Endothelial cell of umbilical vein (primary cell): Measurements from ENCODE around the gene RNF126. TPM values are rescaled to one million over a fixed set of nuclear protein-coding genes. Genes with fewer than 3 reads are reported as not detected.

Experiments
- BruUV-seq: library from RNA; stranded (reverse); fragments of 400-500 nt; replicated peaks from 2 replicates; lab custom pipeline; 2021; lab: Mats Ljungman, UMichigan
- CTCF ChIA-PET: fragments of 300-600, 350-600 bp; sonication (Branson Sonifier 250); formaldehyde crosslinking; loops from one replicate; lab custom pipeline; 2021; ENCODE audit warnings: antibody characterized with exemption, inconsistent platforms; lab: Charles Lee
- POLR2A ChIA-PET: fragments of 300-600, 350-600 bp; sonication (Branson Sonifier 250); formaldehyde crosslinking; loops from one replicate; lab custom pipeline; 2021; ENCODE audit warnings: antibody characterized with exemption, inconsistent platforms; lab: Charles Lee
- DNase-seq: peaks from one replicate; pipeline ENCODE4 v3.0.0-alpha.2; 2011; ENCODE audit warnings: low read depth, low spot score
- FAIRE-seq: peaks from 2 replicates; lab custom pipeline; 2011; peaks lifted over from hg19 to GRCh38; lab: Jason Lieb, UNC
- H2AFZ ChIP-seq: 2 replicates; pipeline ENCODE4 v1.6.0; 2012; ENCODE audit warnings: low read depth, low read length, control low read depth, inconsistent platforms
- H3K27ac ChIP-seq: 2 replicates; pipeline ENCODE4 v1.5.1; 2011; ENCODE audit warnings: low read depth, mild to moderate bottlenecking, control low read depth, low read length, moderate library complexity; ENCODE audit not compliant: insufficient read depth
- H3K27me3 ChIP-seq, 2 experiments: 2 replicates each; pipeline versions ENCODE4 v1.6.0 to v1.6.1; 2011; ENCODE audit warnings: low read length in 2 of 2, mixed read lengths in 1 of 2; ENCODE audit not compliant: control insufficient read depth in 2 of 2, insufficient read depth in 2 of 2
- H3K36me3 ChIP-seq, 2 experiments: 2 replicates in 1 of 2; 3 replicates in 1 of 2; pipeline ENCODE4 v1.5.1; 2011; ENCODE audit warnings: low read length in 2 of 2, mild to moderate bottlenecking in 1 of 2, moderate library complexity in 1 of 2; ENCODE audit not compliant: control insufficient read depth in 2 of 2, insufficient read depth in 2 of 2; ENCODE audit errors: extremely low read depth in 1 of 2
- H3K4me1 ChIP-seq: 3 replicates; pipeline ENCODE4 v1.5.1; 2011; ENCODE audit warnings: mild to moderate bottlenecking, low read length; ENCODE audit not compliant: control insufficient read depth, insufficient read depth; ENCODE audit errors: extremely low read depth
- H3K4me2 ChIP-seq: 2 replicates; pipeline ENCODE4 v1.6.1; 2011; ENCODE audit warnings: low read length, control low read depth, mixed read lengths; ENCODE audit not compliant: insufficient read depth
- H3K4me3 ChIP-seq, 3 experiments: fragments of 200-600 bp in 1 of 3; sonication (generic), shearing (Covaris generic) in 1 of 3; replicated peaks in 1 of 3; 2 replicates each; pipeline ENCODE4 v1.5.1; 2011 to 2016; ENCODE audit warnings: control low read depth in 3 of 3, low read length in 3 of 3, mild to moderate bottlenecking in 2 of 3, inconsistent platforms in 1 of 3, low read depth in 1 of 3, moderate library complexity in 1 of 3; ENCODE audit not compliant: insufficient read depth in 1 of 3
- H3K79me2 ChIP-seq: 2 replicates; pipeline ENCODE4 v1.6.0; 2012; ENCODE audit warnings: low read length, inconsistent platforms; ENCODE audit not compliant: control insufficient read depth, insufficient read depth
- H3K9ac ChIP-seq: replicated peaks from 2 replicates; pipeline ENCODE3; 2011; ENCODE audit warnings: low read length, control low read depth; ENCODE audit not compliant: insufficient read depth; ENCODE audit errors: extremely low read depth
- H3K9me1 ChIP-seq: replicated peaks from 3 replicates; pipeline ENCODE4 v1.6.0; 2011; ENCODE audit warnings: mild to moderate bottlenecking, low read length; ENCODE audit not compliant: control insufficient read depth, insufficient read depth; ENCODE audit errors: extremely low read depth
- H3K9me3 ChIP-seq: replicated peaks from 2 replicates; pipeline ENCODE4 v1.5.1; 2012; ENCODE audit warnings: low read length, inconsistent platforms; ENCODE audit not compliant: control insufficient read depth, insufficient read depth
- H4K20me1 ChIP-seq: replicated peaks from 2 replicates; pipeline ENCODE3; 2011; ENCODE audit warnings: mild to moderate bottlenecking, low read length; ENCODE audit not compliant: control insufficient read depth, insufficient read depth; ENCODE audit errors: extremely low read depth
- CTCF ChIP-seq, 2 donors: IDR thresholded peaks; 1 replicate in 1 of 2; 2 replicates in 1 of 2; pipeline ENCODE4 v1.5.1; 2011; ENCODE audit warnings: low read length in 2 of 2, mild to moderate bottlenecking in 2 of 2, moderate library complexity in 2 of 2, control low read depth in 1 of 2, inconsistent platforms in 1 of 2, low read depth in 1 of 2; ENCODE audit not compliant: insufficient read depth in 1 of 2; ENCODE audit errors: extremely low read depth in 1 of 2
- EZH2 ChIP-seq: IDR thresholded peaks from 2 replicates; pipeline ENCODE4 v1.6.1; 2012; ENCODE audit warnings: borderline replicate concordance, low read depth, mild to moderate bottlenecking, moderate library complexity, low read length, inconsistent platforms; ENCODE audit not compliant: severe bottlenecking
- FOS ChIP-seq: IDR thresholded peaks from 2 replicates; pipeline ENCODE4 v1.6.1; 2011; ENCODE audit warnings: mild to moderate bottlenecking, low read length, moderate library complexity, borderline replicate concordance; ENCODE audit not compliant: insufficient read depth
- GATA2 ChIP-seq: IDR thresholded peaks from 2 replicates; pipeline ENCODE4 v1.7.0; 2011; ENCODE audit warnings: low read depth, mild to moderate bottlenecking, moderate library complexity, mixed read lengths, low read length; ENCODE audit not compliant: insufficient read length, insufficient read depth
- JUN ChIP-seq: IDR thresholded peaks from 2 replicates; pipeline ENCODE4 v1.6.1; 2011; ENCODE audit warnings: borderline replicate concordance, low read depth; ENCODE audit not compliant: insufficient read length, insufficient read depth
- MAX ChIP-seq: IDR thresholded peaks from 2 replicates; pipeline ENCODE4 v1.6.1; 2011; ENCODE audit not compliant: insufficient read depth, insufficient read length
- MYC ChIP-seq: IDR thresholded peaks from one replicate; pipeline ENCODE4 v1.6.1; 2011; ENCODE audit warnings: mild to moderate bottlenecking, low read depth, low read length
- POLR2A ChIP-seq: IDR thresholded peaks from 2 replicates; pipeline ENCODE4 v1.6.1; 2012; ENCODE audit warnings: low read depth, mild to moderate bottlenecking, control low read depth, low read length
- POLR2AphosphoS5 ChIP-seq: IDR thresholded peaks from 2 replicates; pipeline ENCODE4 v1.6.1; 2012; ENCODE audit warnings: low read depth, mild to moderate bottlenecking, control low read depth, low read length, moderate library complexity; ENCODE audit not compliant: insufficient read depth
- dilution Hi-C: fragments of 300-500 bp; cut with MboI; formaldehyde crosslinking; loops from one replicate; pipeline ENCODE4 v1.15.0; 2019; ENCODE audit warnings: low sequenced_read_pairs; ENCODE audit not compliant: extremely low pct_ligation_motif_present
- intact Hi-C: fragments of 100-400 bp; cut with micrococcal nuclease; formaldehyde crosslinking; loops from one replicate; pipeline ENCODE4 v1.10.0; 2022
- polyA plus RNA-seq, 4 experiments: library from polyadenylated mRNA; depleted of rRNA in 3 of 4; stranded (reverse) in 3 of 4; unstranded in 1 of 4; fragments of >200 nt; gene quantifications; 2 replicates each; pipeline versions ENCODE4 v1.2.1 to v1.2.3, GENCODE V29; 2011 to 2012; ENCODE audit warnings: missing spikeins in 1 of 4
- total RNA-seq: library from RNA; stranded (reverse); gene quantifications from 2 replicates; pipeline ENCODE4 v1.2.3, GENCODE V29; 2021

RNF126 gene
- total and polyA plus RNA-seq, 2 donors (not counting 3 experiments of a cell fraction or from before 2014, with no cell fraction given) = 19.2 to 61.3 TPM

GRCh38 chr19:618674-619285 lies 44.2 kb downstream of the RNF126 start:
- H4K20me1 ChIP-seq = no peaks in the 10 kb centered on the region
- no peaks in the 10 kb centered on the region for H3K79me2 ChIP-seq
- intact Hi-C loops (no loop called here), dilution Hi-C loops (no loop called here)
- no peak for FAIRE-seq
- no peaks in the 10 kb centered on the region for H3K27me3 ChIP-seq
- H3K27ac ChIP-seq = no peak overlapping the region
- no peak overlapping the region for H3K4me2 ChIP-seq
- H2AFZ ChIP-seq = no peak overlapping the region
- BruUV-seq = no TSS peak
- no peaks in the 10 kb centered on the region for H3K9me3 ChIP-seq
- ChIA-PET POLR2A (no interaction called here), CTCF (no interaction called here)
- no peaks in the 10 kb centered on the region for H3K4me1 ChIP-seq
- TF ChIP-seq JUN = no peak
- TF ChIP-seq EZH2 = no peak
- TF ChIP-seq MYC = no peak
- TF ChIP-seq POLR2AphosphoS5 = no peak
- no peak for TF ChIP-seq FOS
- no peak for TF ChIP-seq GATA2
- no peak overlapping the region for H3K9ac ChIP-seq
- no peaks in the 10 kb centered on the region for H3K9me1 ChIP-seq
- H3K36me3 ChIP-seq = peaks cover 3 to 25% of the 10 kb centered on the region in 2 experiments
- no peak for DNase-seq
- no peak overlapping the region for H3K4me3 ChIP-seq

GRCh38 chr19:618247-618619 lies 44.8 kb downstream of the RNF126 start:
- H3K4me2 ChIP-seq = no peak overlapping the region
- CTCF ChIA-PET = no interaction called here
- dilution Hi-C loops = no loop called here

More at GRCh38 chr19:618247-618619, 44.8 kb downstream of the RNF126 start:
- peaks cover 3 to 24% of the 10 kb centered on the region in 2 experiments for H3K36me3 ChIP-seq
- intact Hi-C loops = no loop called here
- H3K27me3 ChIP-seq = no peaks in the 10 kb centered on the region
- no peaks in the 10 kb centered on the region for H3K4me1 ChIP-seq
- POLR2A ChIA-PET = no interaction called here
- H2AFZ ChIP-seq = no peak overlapping the region
- no peak for FAIRE-seq
- no peak overlapping the region for H3K4me3 ChIP-seq
- no peaks in the 10 kb centered on the region for H3K79me2 ChIP-seq
- DNase-seq = no peak
- H4K20me1 ChIP-seq = no peaks in the 10 kb centered on the region
- no peaks in the 10 kb centered on the region for H3K9me1 ChIP-seq
- TF ChIP-seq POLR2A (no peak), FOS (no peak), CTCF (IDR thresholded peaks at IDR 0.05; ENCODE audit: extremely low read depth in 1 of 2, insufficient read depth in 1 of 2, low read depth in 1 of 2, low read length in 2 of 2) (no peak), MAX (no peak), JUN (no peak), MYC (no peak), GATA2 (no peak), POLR2AphosphoS5 (no peak), EZH2 (no peak)
- no peak overlapping the region for H3K9ac ChIP-seq
- H3K9me3 ChIP-seq = no peaks in the 10 kb centered on the region
- no TSS peak for BruUV-seq
- no peak overlapping the region for H3K27ac ChIP-seq
